HK-2 (cell line): Measurements from ENCODE around the gene TMEM171.

Experiments
- DNase-seq: peaks from one replicate; pipeline ENCODE4 v3.0.0-alpha.2; 2018; ENCODE audit not compliant: unreplicated experiment

Gene TMEM171, protein sequence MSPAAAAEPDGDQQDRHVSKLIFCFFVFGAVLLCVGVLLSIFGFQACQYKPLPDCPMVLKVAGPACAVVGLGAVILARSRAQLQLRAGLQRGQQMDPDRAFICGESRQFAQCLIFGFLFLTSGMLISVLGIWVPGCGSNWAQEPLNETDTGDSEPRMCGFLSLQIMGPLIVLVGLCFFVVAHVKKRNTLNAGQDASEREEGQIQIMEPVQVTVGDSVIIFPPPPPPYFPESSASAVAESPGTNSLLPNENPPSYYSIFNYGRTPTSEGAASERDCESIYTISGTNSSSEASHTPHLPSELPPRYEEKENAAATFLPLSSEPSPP

DNA sequence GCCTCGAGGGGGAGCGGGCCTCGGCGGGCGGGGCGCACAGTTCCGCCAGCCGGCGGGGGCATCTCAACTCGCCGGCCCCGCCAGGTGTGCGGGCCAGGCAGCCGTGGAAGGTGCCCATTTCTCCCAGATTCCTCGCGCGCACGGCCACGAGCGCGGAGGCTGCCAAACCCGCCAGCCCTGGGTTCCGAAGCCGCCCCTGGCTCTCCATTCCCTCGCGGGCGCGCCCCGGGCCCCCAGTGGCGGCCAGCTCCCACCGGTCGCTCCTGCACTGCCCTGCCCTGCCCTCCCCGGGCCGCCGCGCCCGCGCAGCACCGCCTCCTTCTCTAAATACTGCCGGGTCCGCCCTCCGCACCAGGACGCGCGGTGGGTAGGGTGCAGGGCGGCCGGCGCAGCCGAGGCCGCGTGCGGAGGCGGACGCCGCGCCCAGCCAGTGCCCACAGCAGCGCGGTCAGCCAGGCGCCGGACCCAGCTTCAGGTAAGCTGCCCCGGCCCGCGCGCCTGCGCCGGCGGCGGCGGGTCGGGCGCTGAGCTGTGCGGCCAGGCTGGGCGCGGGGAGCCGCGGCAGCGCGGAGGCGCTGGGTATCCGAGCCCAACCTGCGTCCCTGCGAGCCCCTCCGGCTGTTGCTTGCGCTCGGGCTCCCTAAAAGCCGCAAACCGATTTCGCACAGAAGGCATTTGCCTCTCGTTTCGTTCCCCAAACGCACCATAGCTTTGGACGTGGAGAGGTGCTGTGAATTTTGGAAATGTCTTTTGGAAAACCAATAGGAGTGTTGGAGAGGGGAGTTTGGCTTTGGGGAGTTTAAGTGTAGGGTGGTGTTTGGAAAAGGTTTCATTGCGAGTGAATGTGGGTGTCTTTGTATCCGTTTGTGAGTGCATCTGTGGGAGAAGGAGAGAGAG lies at the start of gene TMEM171:
Gene TMEM171 (plus strand): TSS at position 354 of the 897 bp plus-strand sequence. CDS start 2,799 bp downstream, outside the sequence.
- peak; percentile 74 for DNase-seq

DNA sequence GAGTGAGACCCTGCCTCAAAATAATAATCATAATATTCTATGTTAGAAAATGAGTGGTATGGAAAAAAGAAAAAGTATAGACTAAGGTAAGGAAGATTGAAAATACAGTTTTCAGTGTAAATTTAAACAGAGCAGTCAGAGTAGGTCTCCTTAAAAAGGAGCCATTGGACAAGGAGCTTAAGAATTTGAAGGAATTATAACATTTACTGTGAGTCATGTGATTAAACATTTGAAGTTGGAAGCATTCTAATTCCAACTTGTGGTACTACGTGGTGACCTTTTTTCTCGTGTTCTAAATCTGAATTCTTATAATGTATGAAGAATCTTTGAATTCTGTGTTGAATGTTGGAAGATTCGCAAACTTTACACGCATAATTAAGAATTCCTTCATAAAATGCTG lies 39.3 kb upstream of the TMEM171 start:
- no peak for DNase-seq

DNA sequence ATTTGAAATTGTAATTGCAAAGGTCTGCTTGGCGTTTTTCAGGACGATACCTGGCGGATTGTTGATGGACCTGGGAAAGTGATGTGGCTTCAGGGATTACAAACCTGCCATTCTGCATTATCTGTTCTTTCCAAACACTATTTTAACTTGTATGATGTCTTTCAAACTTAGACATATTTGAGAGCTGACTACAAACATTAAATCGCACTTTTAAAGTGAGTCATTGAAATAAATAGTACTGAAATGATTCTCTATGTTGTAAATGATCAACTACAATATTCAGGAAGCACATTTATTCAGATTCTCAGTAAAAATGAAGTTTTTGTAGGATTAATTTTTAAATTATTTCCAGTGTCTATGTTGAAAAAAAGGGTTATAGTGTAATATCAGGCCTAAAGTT lies 32.3 kb upstream of the TMEM171 start:
- DNase-seq = no peak

DNA sequence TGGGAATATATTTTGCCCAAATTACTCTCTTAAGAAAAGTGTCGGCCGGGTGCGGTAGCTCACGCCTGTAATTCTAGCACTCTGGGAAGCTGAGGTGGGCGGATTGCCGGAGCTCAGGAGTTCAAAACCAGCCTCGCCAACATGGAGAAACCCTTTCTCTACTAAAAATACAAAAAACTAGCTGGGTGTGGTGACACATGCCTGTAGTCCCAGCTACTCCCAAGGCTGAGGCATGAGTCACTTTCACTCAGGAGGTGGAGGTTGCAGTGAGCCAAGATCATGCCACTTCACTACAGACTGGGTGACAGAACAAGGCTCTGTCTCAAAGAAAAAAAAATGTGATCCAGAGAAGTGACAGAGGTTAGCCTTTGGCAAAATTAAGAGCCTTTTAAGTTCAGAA lies 26.4 kb upstream of the TMEM171 start:
- peak; percentile 40 for DNase-seq

DNA sequence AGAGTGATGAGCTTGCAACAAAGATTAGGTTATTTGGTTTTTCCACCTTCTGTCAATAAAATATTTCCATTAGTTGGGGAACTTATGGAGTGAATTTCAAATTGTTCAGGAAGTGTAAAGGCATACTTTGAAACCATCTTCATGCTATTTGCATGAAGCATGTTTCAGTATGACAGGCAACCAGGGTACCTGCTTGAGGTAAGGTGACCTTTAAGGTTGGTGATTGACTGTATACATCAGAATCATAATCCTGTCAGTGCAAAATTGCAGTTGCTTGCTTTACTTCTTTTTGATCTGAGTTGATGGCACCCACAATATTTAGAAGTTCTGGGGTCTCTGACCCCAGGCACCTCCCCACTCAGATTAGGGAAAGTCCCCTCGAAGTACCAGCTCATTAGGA lies 26.0 kb upstream of the TMEM171 start:
- DNase-seq = no peak

DNA sequence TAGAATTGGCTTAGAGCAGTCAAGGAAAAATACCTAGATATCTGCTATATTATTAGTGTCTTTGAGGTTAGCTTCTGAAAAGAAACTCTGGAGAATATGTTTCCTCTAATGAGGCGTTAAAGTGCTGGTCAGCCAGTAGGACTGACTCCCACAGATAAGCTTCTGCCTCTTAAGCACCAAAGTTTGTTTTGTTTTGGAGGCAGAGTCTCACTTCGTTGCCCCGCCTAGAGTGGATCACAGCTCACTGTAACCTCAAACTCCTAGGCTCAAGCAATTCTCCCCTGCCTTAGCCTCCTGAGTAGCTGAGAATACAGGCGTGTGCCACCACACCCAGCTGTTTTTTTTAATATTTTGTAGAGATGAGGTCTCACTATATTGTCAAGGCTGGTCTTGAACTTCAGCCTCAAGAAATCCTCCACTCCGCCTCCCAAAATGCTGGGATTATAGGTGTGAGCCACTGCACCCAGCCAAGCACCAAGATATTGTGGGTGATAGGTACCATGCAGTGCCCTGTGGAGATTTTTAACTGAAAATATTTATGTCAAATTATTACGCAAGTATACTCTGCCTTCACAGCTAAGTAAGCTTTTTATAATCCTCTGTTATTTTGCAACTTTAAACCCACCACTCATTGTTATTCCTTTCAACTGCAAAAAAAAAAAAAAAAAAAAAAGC lies 24.7 kb upstream of the TMEM171 start:
- DNase-seq = no peak

DNA sequence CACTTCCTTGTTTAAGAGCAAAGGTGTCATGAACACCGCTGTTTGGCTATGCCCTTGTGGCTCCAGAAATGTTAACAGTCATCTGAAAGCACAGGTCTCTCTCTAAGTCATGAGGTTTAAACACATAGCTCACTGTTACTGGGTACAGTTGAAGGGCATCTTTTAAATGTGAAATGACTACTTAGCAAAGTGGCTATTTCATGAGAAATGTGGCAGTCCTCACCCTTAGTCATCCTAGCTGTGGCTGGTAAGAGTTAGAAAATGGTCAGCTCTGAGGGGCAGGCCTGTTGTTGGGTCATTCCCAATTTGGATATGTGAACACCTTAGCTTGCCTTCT lies 24.2 kb upstream of the TMEM171 start:
- no peak for DNase-seq

DNA sequence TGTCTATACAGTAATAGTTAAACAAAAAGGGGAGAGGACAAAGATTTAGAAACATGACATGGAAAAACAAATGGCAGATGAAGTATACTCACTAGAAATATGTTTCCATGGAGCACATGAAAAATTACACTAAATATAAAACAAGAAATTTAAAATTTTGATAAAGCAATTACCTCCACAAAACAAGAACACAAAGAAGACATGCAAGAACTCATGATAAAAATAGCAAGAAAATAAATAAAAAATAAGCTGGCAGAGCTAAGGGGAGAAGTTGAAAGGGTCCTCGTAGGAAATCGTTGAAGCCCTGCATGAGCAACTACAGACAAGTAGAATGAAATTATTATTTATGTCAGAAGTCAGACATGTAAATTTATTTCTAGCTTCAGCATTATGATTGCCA lies 22.6 kb upstream of the TMEM171 start:
- no peak for DNase-seq

DNA sequence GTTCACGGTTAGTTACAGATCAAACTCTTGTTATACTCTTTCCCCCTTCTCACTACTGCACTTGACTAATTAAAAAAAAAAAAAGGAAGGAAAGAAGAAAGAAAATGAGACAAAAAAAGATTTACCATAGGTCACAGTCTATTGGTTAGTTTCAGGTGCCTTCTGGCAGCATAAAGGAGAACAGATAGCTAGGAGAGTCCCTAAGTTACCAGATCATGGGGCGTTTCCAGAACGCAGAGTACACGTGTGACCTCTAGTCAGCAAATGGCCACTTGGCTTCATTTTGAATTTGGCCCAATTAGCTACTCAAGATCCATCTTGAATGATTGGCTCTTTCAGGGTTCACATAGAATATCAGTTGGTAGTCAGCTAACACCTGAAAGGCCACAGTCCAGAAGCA lies 20.3 kb upstream of the TMEM171 start:
- no peak for DNase-seq

DNA sequence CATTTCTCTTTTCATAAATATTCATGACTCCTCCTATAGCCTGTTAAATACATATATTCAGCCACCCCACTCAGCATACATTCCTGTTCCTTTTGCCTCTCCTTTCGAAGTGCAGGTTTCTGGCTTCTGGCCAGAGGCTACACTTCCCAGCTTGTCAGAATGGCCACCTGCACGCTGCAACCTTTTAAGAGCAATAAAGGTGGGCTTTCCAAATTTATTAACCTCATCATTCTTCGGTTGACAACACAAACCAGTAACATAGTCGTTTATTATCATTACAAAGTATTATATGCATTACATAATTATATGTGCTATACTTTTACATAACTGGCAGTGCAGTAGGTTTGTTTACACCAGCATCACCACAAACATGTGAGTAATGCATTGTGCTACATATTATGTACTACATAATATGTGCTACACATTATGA lies 16.5 kb upstream of the TMEM171 start:
- no peak for DNase-seq

DNA sequence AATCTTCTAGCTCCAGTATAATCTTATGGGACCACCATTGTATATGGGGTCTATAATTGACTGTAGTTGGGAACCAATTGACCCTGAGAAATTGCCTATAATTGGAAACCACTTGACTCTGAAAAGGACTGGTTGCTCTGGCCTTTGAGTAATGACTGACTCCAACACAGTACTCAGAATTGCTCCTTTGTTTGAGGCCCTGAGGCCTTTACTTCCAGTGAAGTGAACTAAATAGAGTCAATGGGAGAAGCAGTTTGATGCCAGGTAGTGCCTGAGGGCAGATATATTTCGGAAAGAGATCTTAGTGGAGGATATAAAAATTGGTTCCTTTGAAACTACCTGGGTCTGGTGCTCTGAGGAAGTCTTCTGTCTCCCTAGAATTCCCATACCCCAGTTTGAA lies 16.0 kb upstream of the TMEM171 start:
- DNase-seq = no peak

DNA sequence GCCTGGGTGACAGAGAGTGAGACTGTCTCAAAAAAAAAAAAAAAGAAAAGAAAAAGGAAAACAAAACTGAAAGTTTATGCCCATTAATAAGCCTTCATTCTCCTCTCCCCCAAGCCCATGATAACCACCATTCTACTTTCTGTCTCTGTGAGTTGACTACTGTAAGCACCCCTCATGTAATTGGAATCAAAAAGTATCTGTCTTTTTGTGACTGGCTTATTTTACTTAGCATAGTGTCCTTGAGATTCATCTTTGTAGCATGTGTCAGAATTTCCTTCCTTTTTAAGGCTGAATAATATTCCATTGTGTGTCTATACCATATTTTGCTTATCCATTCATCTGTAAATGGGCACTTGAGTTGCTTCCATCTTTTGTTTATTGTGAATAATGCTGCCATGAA lies 14.0 kb upstream of the TMEM171 start:
- no peak for DNase-seq

DNA sequence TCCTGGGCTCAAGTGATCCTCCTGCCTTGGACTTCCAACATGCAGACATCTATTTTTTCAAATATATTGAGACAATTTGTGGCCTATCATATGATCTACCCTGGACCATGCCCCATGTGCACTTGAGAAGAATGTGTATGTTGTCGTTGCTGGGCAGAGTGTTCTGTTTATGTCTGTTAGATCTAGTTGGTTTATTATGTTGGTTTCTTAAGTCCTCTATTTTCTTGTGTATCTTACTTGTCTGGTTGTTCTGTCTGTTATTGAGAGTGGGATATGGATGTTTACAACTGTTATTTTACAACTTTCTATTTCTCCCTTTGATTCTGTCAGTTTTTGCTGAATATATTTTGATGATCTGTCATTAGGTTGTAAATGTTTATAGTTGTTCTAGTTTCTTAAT lies 10.2 kb upstream of the TMEM171 start:
- no peak for DNase-seq

DNA sequence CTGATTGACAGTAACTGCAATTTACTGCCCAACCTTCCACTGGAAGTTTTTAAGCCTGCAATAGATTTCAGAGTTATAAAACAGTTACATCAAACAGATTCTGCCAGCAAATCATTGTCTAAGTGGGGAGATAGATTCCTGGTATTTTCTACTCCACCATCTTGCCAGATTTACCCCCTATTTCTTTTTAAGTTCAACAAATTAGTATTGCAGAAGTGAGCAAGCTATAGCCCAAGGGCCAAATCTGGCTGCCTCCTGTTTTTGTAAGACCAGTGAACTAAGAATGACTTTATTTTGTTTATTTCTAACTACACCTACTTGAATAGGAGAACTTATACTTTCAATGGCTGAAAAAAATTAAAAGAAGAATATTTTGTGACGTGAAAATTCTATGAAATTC lies 8.8 kb upstream of the TMEM171 start:
- DNase-seq = no peak

DNA sequence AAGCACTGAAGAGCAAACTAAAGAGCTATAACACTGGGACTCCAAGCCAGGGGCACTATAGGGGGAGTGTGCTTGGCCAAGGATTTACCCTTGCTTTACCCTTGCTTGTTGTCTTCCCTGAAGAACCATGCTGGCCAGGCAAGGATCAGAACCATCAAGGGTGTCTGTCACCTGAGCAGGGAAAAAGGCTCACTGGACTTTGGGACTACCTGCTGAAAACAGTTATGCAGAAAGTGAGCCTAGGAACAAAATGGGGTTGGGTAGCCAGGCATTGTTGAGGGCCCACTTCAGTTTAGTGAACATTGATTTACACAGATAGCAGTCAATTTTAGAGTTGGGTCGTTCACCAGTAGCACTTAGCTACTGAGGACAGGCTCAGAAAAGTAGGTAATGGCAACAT lies 8.0 kb upstream of the TMEM171 start:
- no peak for DNase-seq

DNA sequence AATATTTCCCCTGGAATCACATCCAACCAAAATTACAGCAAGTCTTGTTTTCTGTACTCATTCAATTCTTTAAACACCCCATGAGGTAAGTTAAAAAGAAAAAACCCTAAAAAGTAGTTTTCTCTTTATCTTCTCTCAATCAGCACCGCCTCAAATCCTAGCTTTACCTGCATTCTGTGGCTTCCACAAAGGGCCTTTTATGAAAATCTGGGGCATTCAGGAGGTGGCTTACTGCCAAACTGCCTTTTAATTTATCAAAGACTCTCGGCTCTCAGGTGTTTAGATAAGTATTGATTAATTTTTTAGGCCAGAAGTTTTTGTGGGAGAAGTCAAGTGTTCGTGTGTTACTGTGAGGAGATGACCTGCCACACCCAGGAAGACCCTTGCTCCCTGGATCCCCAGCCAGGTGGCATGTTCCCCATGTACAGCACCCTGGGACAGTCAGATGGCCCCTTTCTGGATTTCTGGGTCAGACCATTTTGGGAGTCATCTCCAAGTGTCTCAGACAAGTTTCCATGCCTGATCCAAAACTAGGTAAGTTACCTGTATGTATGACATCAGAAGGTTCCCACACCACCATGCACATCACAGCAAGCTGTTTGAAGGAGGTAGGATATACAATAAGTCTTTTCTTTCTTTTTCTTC lies 6.2 kb upstream of the TMEM171 start:
- DNase-seq = no peak

DNA sequence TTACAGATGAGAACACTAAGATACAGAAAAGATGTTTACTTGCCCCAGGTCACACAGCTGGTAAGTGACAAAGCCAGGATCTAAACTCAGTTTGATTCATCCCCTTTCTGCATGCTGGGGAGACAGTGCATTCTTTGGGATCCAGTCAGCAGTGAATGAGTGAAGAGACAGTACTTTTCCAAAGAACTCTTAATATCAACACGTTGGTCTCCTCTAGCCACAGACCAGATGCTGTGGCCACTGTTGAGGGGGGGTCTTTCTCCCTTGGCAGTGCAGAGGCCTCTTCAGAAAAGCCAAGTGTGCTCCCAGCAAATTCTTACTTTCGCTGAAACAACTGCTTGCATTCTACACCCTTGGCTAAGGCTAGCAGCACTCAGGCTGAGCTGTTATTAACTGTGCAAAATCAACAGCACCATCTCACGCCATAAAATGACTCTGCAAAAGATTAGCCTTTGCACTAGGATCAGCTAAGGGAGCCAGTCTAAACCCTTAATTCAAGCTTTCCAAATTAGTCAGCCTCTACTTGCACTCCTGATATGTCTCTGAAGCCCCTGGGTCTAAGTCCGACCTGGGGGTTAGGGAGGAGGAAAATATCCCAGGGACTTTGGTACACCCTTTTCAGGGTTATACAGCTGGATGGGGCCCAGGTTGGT lies 4.8 kb upstream of the TMEM171 start:
- DNase-seq = no peak

DNA sequence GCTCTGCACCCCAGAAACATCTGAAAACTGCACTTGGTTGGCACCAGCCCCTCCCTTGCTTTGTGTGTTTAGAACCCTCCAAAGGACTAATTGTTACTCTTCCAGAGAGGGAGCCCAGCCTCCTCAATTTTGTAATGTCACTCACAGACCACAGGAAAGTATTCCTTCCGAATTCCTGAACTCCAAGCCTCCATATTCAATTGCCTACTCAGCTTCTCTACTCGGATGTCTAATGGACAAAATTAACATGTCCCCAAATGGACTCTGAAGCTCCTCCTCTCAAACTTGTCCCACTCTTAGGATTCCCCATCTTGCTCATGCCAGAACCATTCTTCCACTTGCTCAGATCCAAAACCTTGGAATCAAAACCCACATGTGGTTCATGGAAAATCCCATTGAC lies 3.9 kb upstream of the TMEM171 start:
- no peak for DNase-seq

DNA sequence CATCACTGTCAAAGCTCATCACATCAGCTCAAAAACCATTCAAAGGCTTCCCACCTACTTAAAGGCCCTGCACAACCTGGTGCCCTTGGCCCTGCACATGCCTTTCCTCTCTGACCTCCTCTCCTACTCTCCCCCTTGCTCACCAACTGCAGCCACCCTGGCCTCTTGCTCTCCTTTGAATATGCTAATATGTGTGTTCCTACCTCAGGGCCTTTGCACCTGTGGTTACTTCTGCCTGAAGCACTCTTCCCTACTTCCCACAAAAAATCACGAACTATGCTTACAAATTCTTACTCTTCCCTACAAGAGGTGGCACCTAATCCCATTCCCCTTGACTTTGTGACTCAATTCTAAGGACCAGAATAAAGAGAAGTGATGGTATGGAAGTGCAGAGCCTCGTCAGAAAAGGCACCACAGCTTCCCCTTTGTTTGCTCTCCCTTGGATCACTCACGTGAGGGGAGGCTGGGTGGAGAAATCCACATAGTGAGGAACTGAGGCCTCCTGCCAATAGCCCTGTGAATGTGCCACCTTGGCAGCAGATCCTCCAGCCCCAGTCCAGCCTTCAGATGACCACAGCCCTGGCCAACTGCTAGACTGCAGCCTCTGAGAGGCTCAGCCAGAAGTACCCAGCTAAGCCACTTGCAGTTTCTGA lies 3.2 kb upstream of the TMEM171 start:
- DNase-seq = no peak

DNA sequence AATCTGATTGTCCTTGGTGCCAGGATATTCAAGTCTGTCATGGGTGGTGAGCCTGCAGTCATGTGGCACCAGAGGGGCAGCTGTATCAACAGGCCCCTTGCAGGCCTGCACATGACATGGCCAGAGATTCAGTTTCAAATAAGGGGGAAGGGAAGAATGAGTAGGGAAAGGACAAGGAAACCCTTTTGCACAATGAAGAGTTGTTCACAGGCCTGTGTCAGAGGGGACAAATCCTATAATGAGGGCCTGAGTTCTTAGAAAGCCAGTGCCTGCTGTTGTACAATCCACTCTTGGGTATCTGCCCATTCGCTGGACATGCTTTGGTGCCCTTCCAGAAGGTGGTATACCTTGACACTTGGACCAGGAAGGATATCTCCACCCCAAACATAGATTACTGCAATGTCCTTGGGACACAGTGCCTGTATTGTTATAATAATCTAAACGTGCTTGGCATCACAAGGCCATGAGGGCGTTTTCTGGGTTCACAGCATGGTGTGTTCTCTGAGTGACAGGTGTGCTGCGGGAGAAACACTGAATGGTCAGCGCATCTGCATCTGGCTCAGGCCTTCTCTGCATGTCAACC lies 1.9 kb upstream of the TMEM171 start:
- DNase-seq = no peak
